Endometrium (tissue), 2 donors: ENCODE data around the gene RRBP1.

Experiments used
- FAIRE-seq: peaks from 2 replicates; lab custom pipeline; 2012; peaks lifted over from hg19 to GRCh38; lab: Jason Lieb, UNC
- donor health status: control.
- donor health status: control.

The RRBP1 gene

GRCh38 chr20:17647391-17648314 is 34.4 kb downstream of the RRBP1 start:
- no peak for FAIRE-seq

GRCh38 chr20:17646961-17647301 is 35.1 kb downstream of the RRBP1 start:
- FAIRE-seq = no peak

GRCh38 chr20:17646209-17646960 is 35.7 kb downstream of the RRBP1 start:
- no peak for FAIRE-seq

GRCh38 chr20:17645546-17646208 is 36.4 kb downstream of the RRBP1 start:
- no peak for FAIRE-seq

DNA sequence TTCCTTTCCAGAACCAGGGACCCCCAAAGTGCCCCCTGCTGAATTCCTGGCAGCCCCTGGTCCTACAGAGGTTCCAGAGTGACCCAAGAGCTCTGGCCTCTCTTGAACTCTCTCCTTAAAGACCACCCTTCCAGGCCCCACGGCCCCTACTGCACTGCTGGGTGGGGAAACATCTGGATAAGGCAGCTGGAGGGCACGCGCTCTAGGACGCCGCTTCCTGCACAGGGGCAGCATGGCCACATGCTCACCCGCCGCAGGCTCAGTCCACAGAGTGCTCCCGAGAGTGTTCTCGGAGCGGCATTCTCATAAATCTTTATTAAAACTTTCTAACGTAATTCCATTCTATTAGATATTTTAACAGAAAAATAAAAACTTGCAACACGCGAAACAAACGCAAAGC is 37.0 kb downstream of the RRBP1 start:
- no peak for FAIRE-seq

GRCh38 chr20:17644451-17644850 is 37.6 kb downstream of the RRBP1 start:
- FAIRE-seq = no peak

DNA sequence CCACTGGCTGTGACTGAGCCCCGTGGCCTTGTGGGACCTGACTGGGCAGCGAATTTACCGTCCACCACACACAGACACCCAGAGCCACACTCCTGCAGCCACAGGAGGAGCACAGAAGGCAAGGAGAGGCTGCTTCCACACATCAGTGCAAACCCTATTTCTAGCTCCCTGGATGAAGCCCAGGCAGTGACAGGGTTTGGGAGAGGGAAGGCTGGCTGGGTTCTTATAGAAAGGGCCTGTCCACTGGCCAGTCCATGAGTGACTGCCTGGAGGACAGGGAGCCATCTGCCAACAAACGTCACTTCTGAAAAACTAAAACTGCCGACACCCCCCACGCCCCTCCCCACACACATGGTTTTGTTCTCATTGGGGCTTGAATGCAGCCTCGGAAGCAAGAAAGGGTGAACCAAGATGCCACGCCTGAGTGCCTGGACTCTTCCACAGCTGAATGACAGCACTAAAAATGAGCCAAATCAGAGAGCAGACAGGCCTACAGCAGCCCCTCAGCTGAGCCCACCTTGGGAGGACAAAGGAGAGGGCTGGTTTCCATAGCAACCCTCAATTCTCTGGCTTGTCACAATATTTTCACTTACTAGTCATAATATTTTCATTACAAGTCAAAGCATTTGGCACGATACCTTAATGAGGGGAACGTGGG is 38.4 kb downstream of the RRBP1 start:
- no peak for FAIRE-seq

DNA sequence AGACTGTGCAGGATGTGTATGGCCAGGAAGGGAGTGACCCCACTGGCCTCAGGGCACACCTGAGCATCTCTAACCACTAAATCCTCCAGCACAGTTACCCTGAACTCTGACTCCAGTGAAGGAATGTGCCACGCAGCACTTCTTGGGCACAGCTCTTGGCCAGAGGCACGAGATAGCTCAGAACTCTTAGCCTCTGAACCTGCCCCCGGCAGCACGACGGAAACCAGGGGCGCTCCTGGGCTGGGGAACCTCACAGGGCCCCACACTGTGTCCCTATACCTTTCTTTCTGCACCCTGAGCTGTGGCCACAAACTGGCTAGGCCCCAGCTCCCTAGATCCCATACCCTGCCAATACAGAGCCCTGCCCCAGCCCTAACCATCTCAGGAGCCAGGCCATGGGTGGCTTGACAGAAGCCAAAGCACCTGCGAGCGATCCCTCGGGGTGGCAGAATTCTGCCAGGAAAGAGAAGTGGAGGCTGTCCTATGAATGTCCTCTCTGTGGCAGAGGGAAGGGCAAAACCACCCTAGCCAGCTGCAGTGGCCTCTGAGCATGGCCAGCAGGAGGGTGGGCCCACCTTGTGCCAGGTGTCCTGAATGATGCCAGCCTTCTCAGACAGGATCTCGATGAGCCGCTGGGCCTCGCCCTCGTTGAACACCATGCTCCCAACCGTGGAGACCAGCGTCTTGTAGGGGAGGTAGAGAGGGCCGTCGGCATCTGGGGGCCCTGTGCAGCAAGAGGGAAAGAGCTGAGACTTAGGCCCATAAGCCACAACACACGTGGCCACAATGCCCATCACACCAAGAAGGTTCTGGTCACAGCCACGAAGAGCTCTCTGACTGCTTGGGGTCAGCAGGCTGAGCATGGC is 39.4 kb downstream of the RRBP1 start:
- FAIRE-seq = no peak

DNA sequence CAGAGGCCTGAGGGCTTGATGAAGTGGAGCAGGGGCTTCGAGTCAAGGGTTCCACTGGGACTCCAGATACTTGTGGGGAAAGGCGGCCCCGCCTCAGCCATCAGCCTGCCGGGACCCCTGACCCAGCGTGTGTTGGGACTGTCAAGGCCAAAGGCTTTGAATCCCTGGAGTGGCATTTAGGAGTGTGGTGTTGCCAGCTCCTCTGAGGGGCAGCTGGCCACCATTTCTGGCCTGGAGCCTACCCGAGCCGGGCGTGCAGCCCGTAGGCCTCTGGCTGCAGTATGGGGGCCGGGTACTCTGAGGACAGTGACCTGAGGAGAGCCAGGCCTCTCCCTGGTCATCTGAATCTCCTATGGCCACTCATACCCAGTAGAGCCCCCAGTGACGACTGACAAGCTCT is 40.0 kb downstream of the RRBP1 start:
- no peak for FAIRE-seq

GRCh38 chr20:17641520-17641964 is 40.5 kb downstream of the RRBP1 start:
- FAIRE-seq = no peak

DNA sequence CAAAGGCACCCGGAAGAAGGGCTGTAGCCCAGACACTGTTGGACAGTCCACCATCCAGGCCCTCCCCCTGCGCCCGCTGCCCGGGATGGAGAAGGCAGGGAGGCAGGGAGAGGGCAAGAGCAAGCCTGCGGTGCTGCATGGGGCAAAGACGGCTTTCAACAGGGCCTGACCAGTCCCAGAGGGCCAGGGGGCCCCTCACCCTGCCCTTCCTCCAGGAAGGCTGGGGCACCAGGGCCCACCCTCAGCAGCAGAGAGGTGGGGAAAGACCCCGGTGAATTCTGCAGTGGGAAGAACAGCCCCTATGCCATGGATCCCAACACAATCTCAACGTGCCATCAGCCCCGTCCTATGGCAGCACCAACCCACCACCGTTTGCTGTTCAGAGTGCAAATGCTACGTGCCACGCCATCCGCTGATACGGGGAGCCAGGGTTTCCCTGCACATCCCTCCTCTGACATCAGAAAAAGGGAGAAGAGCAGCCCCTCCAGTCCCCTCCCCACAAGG is 41.1 kb downstream of the RRBP1 start:
- FAIRE-seq = no peak

- no peak for FAIRE-seq
These were observed 41.7 kb downstream of the RRBP1 start for GRCh38 chr20:17640146-17640874.

DNA sequence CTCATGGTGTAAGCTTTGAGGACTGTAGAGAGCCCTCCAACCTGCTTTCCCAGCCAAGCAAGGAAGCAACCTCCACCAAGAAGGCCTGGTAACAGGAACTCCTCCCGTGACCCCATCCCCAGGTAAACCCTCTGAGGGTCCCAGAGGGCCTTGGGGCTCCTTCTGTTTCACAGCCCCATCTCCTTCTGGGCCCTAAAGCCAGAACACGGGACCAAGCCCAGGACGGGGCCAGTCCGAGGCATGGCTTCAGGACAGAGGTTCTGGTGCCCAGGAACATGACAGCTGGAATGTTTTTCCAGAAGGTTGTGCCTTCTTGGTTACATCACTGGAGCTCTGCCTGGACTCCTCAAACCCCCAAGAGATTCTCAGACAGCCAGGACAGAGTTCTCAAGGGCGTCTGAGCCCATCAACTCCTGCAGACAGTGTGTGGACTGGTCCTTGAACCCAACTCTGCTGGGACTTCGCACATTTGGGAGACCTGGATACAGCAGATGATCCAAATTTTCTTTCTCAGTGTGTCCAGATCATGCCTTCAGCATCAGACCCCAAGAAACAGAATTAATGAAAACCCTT is 43.1 kb downstream of the RRBP1 start:
- FAIRE-seq = no peak

GRCh38 chr20:17637985-17638640 is 43.9 kb downstream of the RRBP1 start:
- FAIRE-seq = no peak

DNA sequence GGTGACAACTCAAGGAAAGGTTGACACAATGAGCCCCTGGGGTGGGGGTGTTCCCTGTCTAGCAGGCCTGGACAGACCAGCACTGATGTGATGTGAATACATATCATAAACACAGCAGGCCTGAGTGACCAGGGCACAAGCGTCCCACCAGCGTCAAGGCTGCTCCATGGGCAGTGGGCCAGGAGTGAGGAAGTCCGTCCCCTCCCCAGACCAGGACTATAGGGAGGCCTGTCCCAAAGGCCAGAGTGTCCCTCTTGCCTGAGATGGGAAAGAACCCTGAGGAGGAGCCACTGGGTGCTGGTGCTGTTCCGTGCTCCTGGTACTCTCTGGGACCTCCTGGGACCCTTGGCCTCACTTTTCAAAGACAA is 44.6 kb downstream of the RRBP1 start:
- no peak for FAIRE-seq

DNA sequence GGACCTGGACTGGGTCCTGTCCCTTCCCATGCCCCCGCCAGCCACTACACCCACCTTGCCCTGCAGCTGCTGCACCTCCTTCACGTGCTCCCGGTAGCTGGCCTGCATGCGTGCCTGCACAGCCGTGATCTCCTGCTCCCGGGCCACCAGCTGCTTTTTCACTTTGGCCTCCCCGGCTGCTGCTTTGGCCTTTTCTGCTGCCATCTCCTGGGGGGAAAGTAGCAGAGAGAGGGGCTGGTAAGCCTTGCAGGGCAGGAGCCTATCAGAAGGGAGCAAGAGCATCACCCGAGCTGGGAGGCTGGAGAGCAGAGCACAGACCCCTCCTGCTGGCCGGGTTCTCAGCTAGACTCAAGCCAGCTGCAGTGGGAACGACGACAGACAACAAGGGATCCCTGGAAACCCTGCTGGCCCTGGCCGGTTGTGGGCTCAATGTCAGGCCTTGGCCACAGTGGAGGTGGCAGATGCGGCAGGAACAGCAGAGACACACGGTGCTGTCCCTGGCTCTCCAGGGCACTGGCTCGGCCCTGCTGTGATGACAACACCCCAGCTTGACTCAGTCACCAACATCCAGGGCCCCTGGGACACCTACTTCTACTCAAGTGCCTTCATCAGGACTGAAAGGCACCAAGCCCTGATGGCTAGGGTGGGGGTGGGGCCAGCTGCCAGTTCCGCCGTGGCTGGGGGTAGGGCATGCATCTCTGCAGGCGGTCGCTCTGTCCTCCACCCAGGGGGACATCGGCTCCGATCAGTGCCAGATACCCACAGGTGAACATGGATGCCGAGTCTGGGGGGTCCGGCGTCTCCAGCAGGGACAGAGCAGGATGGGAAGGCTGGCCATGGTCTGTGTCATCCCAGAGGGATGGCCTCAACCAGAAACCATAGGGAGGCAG is 45.3 kb downstream of the RRBP1 start:
- FAIRE-seq = no peak

GRCh38 chr20:17635332-17636244 is 46.5 kb downstream of the RRBP1 start:
- no peak for FAIRE-seq
